Measurements from ENCODE around the gene TMPRSS3. TPM values are rescaled to one million over a fixed set of nuclear protein-coding genes. Genes with fewer than 3 reads are reported as not detected.

Gene TMPRSS3
- total and polyA plus RNA-seq, 7 donors: 0.16 to 1.3 (median 0.60) TPM; not detected in 4

GRCh38 chr21:42430521-42430920 lies 34.7 kb upstream of the TMPRSS3 start:
- 85 to 93% methylated on average over 6 of the region's 6 CpGs for WGBS, 2 donors
- no peak for TF ChIP-seq POLR2AphosphoS5 (IDR thresholded peaks at IDR 0.05)
- no peak for TF ChIP-seq POLR2A (IDR thresholded peaks at IDR 0.05)
- no peak for TF ChIP-seq CTCF (IDR thresholded peaks at IDR 0.05)
- TF ChIP-seq EP300 (IDR thresholded peaks at IDR 0.05): no peak
- Histone ChIP-seq H3K4me3 (no peak overlapping the region), H3K27ac (no peak overlapping the region), H3K36me3 (no peaks in the 10 kb centered on the region), H3K4me1 (no peaks in the 10 kb centered on the region), H3K9me3 (peaks cover 0 to 10% (median 3%) of the 10 kb centered on the region in 4 donors), H3K27me3 (peaks cover 0 to 21% (median 0%) of the 10 kb centered on the region in 3 donors)
- intact Hi-C loops (cut with DNase I): no loop called here
- DNase-seq: no peak

GRCh38 chr21:42429856-42430255 lies 34.0 kb upstream of the TMPRSS3 start:
- 44 to 49% methylated on average over 9 of the region's 9 CpGs for WGBS, 2 donors
- peaks cover 0 to 10% (median 3%) of the 10 kb centered on the region in 4 donors for H3K9me3 ChIP-seq
- no peak for TF ChIP-seq POLR2A (IDR thresholded peaks at IDR 0.05)
- no peak for TF ChIP-seq EP300 (IDR thresholded peaks at IDR 0.05)
- no peak for TF ChIP-seq POLR2AphosphoS5 (IDR thresholded peaks at IDR 0.05)
- no peak for TF ChIP-seq CTCF (IDR thresholded peaks at IDR 0.05)
- H3K4me1 ChIP-seq: no peaks in the 10 kb centered on the region
- H3K27me3 ChIP-seq: peaks cover 0 to 22% (median 0%) of the 10 kb centered on the region in 3 donors
- no peaks in the 10 kb centered on the region for H3K36me3 ChIP-seq
- DNase-seq: no peak
- intact Hi-C loops (cut with DNase I): no loop called here
- no peak overlapping the region for H3K27ac ChIP-seq
- no peak overlapping the region for H3K4me3 ChIP-seq

GRCh38 chr21:42429021-42429420 lies 33.2 kb upstream of the TMPRSS3 start:
- Histone ChIP-seq H3K27ac (no peak overlapping the region), H3K4me1 (no peaks in the 10 kb centered on the region), H3K36me3 (no peaks in the 10 kb centered on the region), H3K4me3 (no peak overlapping the region), H3K27me3 (peaks cover 0 to 22% (median 0%) of the 10 kb centered on the region in 3 donors), H3K9me3 (peaks cover 0 to 10% (median 3%) of the 10 kb centered on the region in 4 donors)
- no peak for DNase-seq
- intact Hi-C loops (cut with DNase I): no loop called here
- 98 to 100% methylated on average over 1 of the region's 1 CpG for WGBS, 2 donors
- TF ChIP-seq CTCF (IDR thresholded peaks at IDR 0.05): no peak
- no peak for TF ChIP-seq EP300 (IDR thresholded peaks at IDR 0.05)
- TF ChIP-seq POLR2AphosphoS5 (IDR thresholded peaks at IDR 0.05): no peak
- TF ChIP-seq POLR2A (IDR thresholded peaks at IDR 0.05): no peak

- Histone ChIP-seq H3K9me3 (peaks cover 0 to 6% (median 3%) of the 10 kb centered on the region in 4 donors), H3K4me3 (no peak overlapping the region), H3K36me3 (no peaks in the 10 kb centered on the region), H3K27ac (no peak overlapping the region), H3K4me1 (no peaks in the 10 kb centered on the region), H3K27me3 (peaks cover 0 to 22% (median 0%) of the 10 kb centered on the region in 3 donors)
- no peak for TF ChIP-seq POLR2A (IDR thresholded peaks at IDR 0.05)
- no peak for TF ChIP-seq POLR2AphosphoS5 (IDR thresholded peaks at IDR 0.05)
- TF ChIP-seq CTCF (IDR thresholded peaks at IDR 0.05): no peak
- TF ChIP-seq EP300 (IDR thresholded peaks at IDR 0.05): no peak
- no peak for DNase-seq
- intact Hi-C loops (cut with DNase I): no loop called here
- 83 to 86% methylated on average over 10 of the region's 10 CpGs for WGBS, 2 donors
These were observed 32.1 kb upstream of the TMPRSS3 start for GRCh38 chr21:42427809-42428419.
